ENCODE measurements around the gene GATAD2B. TPM values are rescaled to one million over a fixed set of nuclear protein-coding genes. Genes with fewer than 3 reads are reported as not detected.
A peak's percentile ranks its signal among the peaks of the same experiment; 100 is the strongest.

GATAD2B gene
- total RNA-seq, 4 donors from 2014 or later, result 22.0 to 40.7 (median 28.1) TPM

- in situ Hi-C loops (cut with MboI; ENCODE audit: low sequenced_read_pairs in 4 of 4) (loop anchor here in 1 of 4 donors (10.0 kb wide), 1 partner anchor 99 kb away; the partner anchor contains the start of genes ILF2 and NPR1), intact Hi-C loops (cut with DNase I; ENCODE audit: low total_unique reads) (loop anchor here (2.0 kb wide), 1 partner anchor 95 kb away; the partner anchor contains the start of gene NPR1)
- H3K27ac ChIP-seq, result peak overlapping the region in 3 of 4 donors; percentile 24 to 75 (median 40)
- peaks cover 0 to 39% of the 10 kb centered on the region in 2 donors for H3K36me3 ChIP-seq
- ATAC-seq, result no peak
- no peaks in the 10 kb centered on the region for H3K9me3 ChIP-seq
- H3K27me3 ChIP-seq, result no peaks in the 10 kb centered on the region
- H3K4me3 ChIP-seq, result no peak overlapping the region
- no peak for DNase-seq
- TF ChIP-seq CTCF (IDR thresholded peaks at IDR 0.05 in 4 of 5, conservative IDR thresholded peaks at IDR 0.05 in 1 of 5) (no peak), POLR2A (IDR thresholded peaks at IDR 0.05) (no peak)
- H3K4me1 ChIP-seq, result peaks cover 18 to 42% of the 10 kb centered on the region in 2 donors
Observed at GRCh38 chr1:153773096-153773921, 149.5 kb downstream of the GATAD2B start.

GRCh38 chr1:153771841-153772593 lies 150.8 kb downstream of the GATAD2B start:
- Histone ChIP-seq H3K27ac (peak overlapping the region; percentile 18 to 75 (median 68)), H3K4me3 (no peak overlapping the region), H3K27me3 (no peaks in the 10 kb centered on the region), H3K36me3 (peaks cover 0 to 52% of the 10 kb centered on the region in 2 donors), H3K4me1 (peaks cover 10 to 31% of the 10 kb centered on the region in 2 donors), H3K9me3 (no peaks in the 10 kb centered on the region)
- no peak for ATAC-seq
- DNase-seq, result no peak
- peak; percentile 31 to 64 (median 57) for TF ChIP-seq CTCF (IDR thresholded peaks at IDR 0.05 in 4 of 5, conservative IDR thresholded peaks at IDR 0.05 in 1 of 5)
- no peak for TF ChIP-seq POLR2A (IDR thresholded peaks at IDR 0.05)
- in situ Hi-C loops (cut with MboI; ENCODE audit: low sequenced_read_pairs in 4 of 4) (loop anchor here in 1 of 4 donors (10.0 kb wide), 1 partner anchor 97 kb away; the partner anchor contains the start of genes ILF2 and NPR1), intact Hi-C loops (cut with DNase I; ENCODE audit: low total_unique reads) (loop anchor here (2.0 kb wide), 1 partner anchor 93 kb away; the partner anchor contains the start of gene NPR1)

- in situ Hi-C loops (cut with MboI; ENCODE audit: low sequenced_read_pairs in 4 of 4) (loop anchor here in 1 of 4 donors (10.0 kb wide), 1 partner anchor 96 kb away; the partner anchor contains the start of genes ILF2 and NPR1), intact Hi-C loops (cut with DNase I; ENCODE audit: low total_unique reads) (no loop called here)
- no peak for ATAC-seq
- Histone ChIP-seq H3K27ac (peak overlapping the region; percentile 18 to 72 (median 66)), H3K27me3 (no peaks in the 10 kb centered on the region), H3K36me3 (peaks cover 0 to 52% of the 10 kb centered on the region in 2 donors), H3K9me3 (no peaks in the 10 kb centered on the region), H3K4me3 (no peak overlapping the region), H3K4me1 (peaks cover 10 to 25% of the 10 kb centered on the region in 2 donors)
- DNase-seq, result no peak
- no peak for TF ChIP-seq CTCF (IDR thresholded peaks at IDR 0.05 in 4 of 5, conservative IDR thresholded peaks at IDR 0.05 in 1 of 5)
- no peak for TF ChIP-seq POLR2A (IDR thresholded peaks at IDR 0.05)
Observed at GRCh38 chr1:153771261-153771660, 151.5 kb downstream of the GATAD2B start.

- peak overlapping the region; percentile 41 to 72 (median 66) for H3K27ac ChIP-seq
Observed at GRCh38 chr1:153770797-153771196, 152.0 kb downstream of the GATAD2B start.

More at GRCh38 chr1:153770797-153771196, 152.0 kb downstream of the GATAD2B start:
- peaks cover 0 to 52% of the 10 kb centered on the region in 2 donors for H3K36me3 ChIP-seq
- TF ChIP-seq CTCF (IDR thresholded peaks at IDR 0.05 in 4 of 5, conservative IDR thresholded peaks at IDR 0.05 in 1 of 5) (no peak), POLR2A (IDR thresholded peaks at IDR 0.05) (no peak)
- no peak overlapping the region for H3K4me3 ChIP-seq
- no peak for DNase-seq
- ATAC-seq, result no peak
- no peaks in the 10 kb centered on the region for H3K27me3 ChIP-seq
- peaks cover 10 to 21% of the 10 kb centered on the region in 2 donors for H3K4me1 ChIP-seq
- in situ Hi-C loops (cut with MboI; ENCODE audit: low sequenced_read_pairs in 4 of 4) (loop anchor here in 1 of 4 donors (10.0 kb wide), 1 partner anchor 96 kb away; the partner anchor contains the start of genes ILF2 and NPR1), intact Hi-C loops (cut with DNase I; ENCODE audit: low total_unique reads) (no loop called here)
- H3K9me3 ChIP-seq, result no peaks in the 10 kb centered on the region
